ENCODE results near the gene SUFU. TPM values are rescaled to one million over a fixed set of nuclear protein-coding genes. Genes with fewer than 3 reads are reported as not detected.

SUFU gene
- total RNA-seq, 2 donors from 2014 or later: 3.1 to 6.6 TPM

GRCh38 chr10:102508506-102508905, 4.7 kb downstream of the SUFU start:
- no peak overlapping the region for H3K4me3 ChIP-seq
- TF ChIP-seq POLR2A (IDR thresholded peaks at IDR 0.05) (no peak), CTCF (IDR thresholded peaks at IDR 0.05) (no peak)
- H3K27ac ChIP-seq: no peak overlapping the region
- DNase-seq (no peak), ATAC-seq (no peak)
- H3K9me3 ChIP-seq: no peaks in the 10 kb centered on the region
- 84 to 100% methylated on average over 1 of the region's 1 CpG for WGBS, 2 donors
- peaks cover 0 to 7% of the 10 kb centered on the region in 2 donors for H3K36me3 ChIP-seq (replicated peaks in 1 of 2; ENCODE audit: insufficient read depth in 1 of 2, low read depth in 2 of 2)
- intact Hi-C loops (cut with DNase I): no loop called here
- peaks cover 12% of the 10 kb centered on the region for H3K4me1 ChIP-seq
- no peaks in the 10 kb centered on the region for H3K27me3 ChIP-seq

- TF ChIP-seq POLR2A (IDR thresholded peaks at IDR 0.05) (no peak), CTCF (IDR thresholded peaks at IDR 0.05) (no peak)
- Histone ChIP-seq H3K27me3 (no peaks in the 10 kb centered on the region), H3K4me1 (peaks cover 14% of the 10 kb centered on the region), H3K27ac (no peak overlapping the region), H3K9me3 (no peaks in the 10 kb centered on the region), H3K4me3 (no peak overlapping the region), H3K36me3 (replicated peaks in 1 of 2; ENCODE audit: insufficient read depth in 1 of 2, low read depth in 2 of 2) (peaks cover 0 to 7% of the 10 kb centered on the region in 2 donors)
- 45 to 47% methylated on average over 2 of the region's 2 CpGs for WGBS, 2 donors
- intact Hi-C loops (cut with DNase I): no loop called here
- ATAC-seq: no peak
- peak in 1 of 4 donors; percentile 20 for DNase-seq
These were observed 5.6 kb downstream of the SUFU start for GRCh38 chr10:102509387-102509786.

DNA sequence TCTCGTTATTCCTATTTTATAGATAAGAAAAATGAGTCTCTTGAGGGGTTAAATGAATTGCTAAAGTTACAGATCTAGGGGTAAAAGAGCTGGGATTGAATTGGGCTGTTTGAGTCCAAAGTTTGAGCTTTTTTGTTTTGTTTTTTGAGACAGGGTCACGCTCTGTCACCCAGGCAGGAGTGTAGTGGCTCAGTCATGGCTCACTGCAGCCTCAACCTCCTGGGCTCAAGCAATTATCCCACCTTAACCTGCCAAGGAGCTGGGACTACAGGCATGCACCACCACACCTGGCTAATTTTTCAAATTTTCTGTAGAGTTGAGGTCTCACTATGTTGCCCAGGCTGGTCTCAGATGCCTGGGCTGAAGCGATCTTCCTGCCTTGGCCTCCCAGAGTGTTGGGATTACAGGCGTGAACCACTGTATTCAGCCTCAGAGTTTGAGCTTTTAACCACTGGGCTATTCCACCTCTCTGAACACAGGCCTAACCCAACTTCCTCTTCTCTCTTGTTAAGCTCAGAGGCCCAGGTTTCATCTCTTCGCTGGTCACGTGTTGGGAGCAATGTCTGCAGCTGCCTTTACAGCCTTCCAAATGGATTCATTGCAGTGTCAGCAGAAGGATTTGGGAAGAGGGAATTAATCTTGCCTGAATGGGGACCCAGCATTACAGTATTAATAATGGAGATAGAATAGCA, 8.0 kb downstream of the SUFU start:
- Histone ChIP-seq H3K4me3 (no peak overlapping the region), H3K27me3 (no peaks in the 10 kb centered on the region), H3K4me1 (peaks cover 13% of the 10 kb centered on the region), H3K36me3 (replicated peaks in 1 of 2; ENCODE audit: insufficient read depth in 1 of 2, low read depth in 2 of 2) (peaks cover 0 to 7% of the 10 kb centered on the region in 2 donors), H3K9me3 (no peaks in the 10 kb centered on the region), H3K27ac (no peak overlapping the region)
- TF ChIP-seq POLR2A (IDR thresholded peaks at IDR 0.05): no peak
- WGBS, 2 donors: 69 to 87% methylated on average over 6 of the region's 6 CpGs
- intact Hi-C loops (cut with DNase I): loop anchor here (10.0 kb wide), 1 partner anchor 73 kb away; no protein-coding TSS in a partner anchor
- ATAC-seq: no peak
- peak in 1 of 4 donors; percentile 6 for DNase-seq

DNA sequence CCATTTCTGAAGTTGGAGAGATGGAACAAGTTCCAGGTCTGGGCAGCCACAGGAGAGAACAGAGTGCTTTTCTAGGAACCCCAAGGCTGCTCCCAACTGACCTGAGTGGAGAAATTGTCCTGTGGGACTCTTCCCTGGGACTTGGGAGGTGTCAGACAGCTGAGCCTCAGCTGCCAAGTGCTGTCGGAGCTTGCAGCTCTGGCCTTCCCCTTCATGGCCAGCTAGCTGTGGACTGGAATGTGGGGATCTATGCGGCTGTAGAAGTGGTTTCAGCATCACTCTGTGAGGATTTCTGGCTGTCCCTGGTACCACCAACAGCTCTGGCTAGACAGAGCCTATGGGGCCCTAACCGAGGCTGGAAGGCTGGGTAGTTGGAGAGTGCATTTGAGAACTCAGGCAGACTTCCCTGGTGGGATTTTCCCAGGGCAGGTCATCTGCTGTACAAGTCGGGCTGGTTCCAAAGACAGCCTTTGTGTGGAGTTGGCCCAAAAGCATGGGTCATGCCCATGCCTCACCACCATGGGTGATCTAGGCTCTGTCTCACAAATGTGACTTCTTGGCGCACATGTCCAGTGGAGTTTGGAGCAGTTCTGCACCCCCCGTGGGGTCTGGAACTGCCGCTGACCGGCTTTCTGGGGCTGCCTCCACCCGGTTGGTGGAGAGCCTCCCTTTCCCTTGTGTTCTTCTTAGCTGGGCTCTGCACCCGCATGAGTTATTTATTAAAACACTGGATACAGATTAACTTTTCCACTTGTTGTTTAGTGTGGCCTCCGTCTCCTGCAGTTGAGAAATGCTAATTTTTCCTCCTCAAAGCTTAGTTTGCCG, 10.9 kb downstream of the SUFU start:
- Histone ChIP-seq H3K4me3 (no peak overlapping the region), H3K9me3 (no peaks in the 10 kb centered on the region), H3K36me3 (replicated peaks in 1 of 2; ENCODE audit: insufficient read depth in 1 of 2, low read depth in 2 of 2) (peaks cover 0 to 7% of the 10 kb centered on the region in 2 donors), H3K4me1 (peaks cover 13% of the 10 kb centered on the region), H3K27ac (peak overlapping the region in 3 of 4 donors; percentile 51 to 68 (median 59)), H3K27me3 (no peaks in the 10 kb centered on the region)
- 52 to 72% methylated on average over 8 to 12 of the region's 12 CpGs for WGBS, 2 donors
- TF ChIP-seq CTCF (IDR thresholded peaks at IDR 0.05) (no peak), POLR2A (IDR thresholded peaks at IDR 0.05) (no peak)
- DNase-seq: peak in 2 of 4 donors; percentile 23 to 35
- intact Hi-C loops (cut with DNase I): loop anchor here (10.0 kb wide), 1 partner anchor 70 kb away; no protein-coding TSS in a partner anchor
- peak; percentile 72 for ATAC-seq

DNA sequence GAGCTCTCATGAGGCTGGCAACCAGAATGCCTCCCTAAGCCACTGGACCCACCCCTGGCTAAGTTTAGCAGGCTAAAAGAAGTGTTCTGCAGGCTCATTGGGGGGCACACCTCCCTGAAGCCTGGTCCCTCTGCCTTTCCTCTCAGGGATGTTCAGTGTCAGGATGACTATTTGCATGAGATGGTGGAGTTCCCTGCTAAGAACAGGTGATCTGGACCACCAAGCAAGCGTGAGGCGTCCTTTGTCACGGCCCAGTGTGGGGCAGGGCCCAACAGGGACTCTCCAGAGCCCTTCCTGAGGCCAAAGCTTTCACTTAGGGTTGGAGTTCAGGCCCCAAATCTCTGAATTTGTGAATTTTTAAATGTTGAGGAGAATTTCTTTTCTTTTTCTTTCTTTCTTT, 12.0 kb downstream of the SUFU start:
- intact Hi-C loops (cut with DNase I): loop anchor here (10.0 kb wide), 1 partner anchor 69 kb away; no protein-coding TSS in a partner anchor
- TF ChIP-seq POLR2A (IDR thresholded peaks at IDR 0.05) (no peak), CTCF (IDR thresholded peaks at IDR 0.05) (no peak)
- Histone ChIP-seq H3K27me3 (no peaks in the 10 kb centered on the region), H3K27ac (peak overlapping the region in 2 of 4 donors; percentile 59 to 68), H3K36me3 (replicated peaks in 1 of 2; ENCODE audit: insufficient read depth in 1 of 2, low read depth in 2 of 2) (peaks cover 0 to 7% of the 10 kb centered on the region in 2 donors), H3K9me3 (no peaks in the 10 kb centered on the region), H3K4me1 (peaks cover 13% of the 10 kb centered on the region), H3K4me3 (no peak overlapping the region)
- 93 to 97% methylated on average over 3 of the region's 3 CpGs for WGBS, 2 donors
- ATAC-seq (no peak), DNase-seq (no peak)
